GM19324 (cell line): ENCODE measurements around the gene MYB.
A peak's percentile ranks its signal among the peaks of the same experiment; 100 is the strongest.
"Not testable (repeated sequence)": the region's sequence is repeated elsewhere in the genome, so short reads cannot be mapped to it uniquely, and the experiment has no call there.

ENCODE experiments used
- ATAC-seq: cut with Tn5 transposase; IDR thresholded peaks from one replicate; pipeline ENCODE4 v1.9.1; 2021; ENCODE audit warnings: mild to moderate bottlenecking, moderate library complexity; ENCODE audit not compliant: unreplicated experiment, low FRiP score

MYB gene

DNA sequence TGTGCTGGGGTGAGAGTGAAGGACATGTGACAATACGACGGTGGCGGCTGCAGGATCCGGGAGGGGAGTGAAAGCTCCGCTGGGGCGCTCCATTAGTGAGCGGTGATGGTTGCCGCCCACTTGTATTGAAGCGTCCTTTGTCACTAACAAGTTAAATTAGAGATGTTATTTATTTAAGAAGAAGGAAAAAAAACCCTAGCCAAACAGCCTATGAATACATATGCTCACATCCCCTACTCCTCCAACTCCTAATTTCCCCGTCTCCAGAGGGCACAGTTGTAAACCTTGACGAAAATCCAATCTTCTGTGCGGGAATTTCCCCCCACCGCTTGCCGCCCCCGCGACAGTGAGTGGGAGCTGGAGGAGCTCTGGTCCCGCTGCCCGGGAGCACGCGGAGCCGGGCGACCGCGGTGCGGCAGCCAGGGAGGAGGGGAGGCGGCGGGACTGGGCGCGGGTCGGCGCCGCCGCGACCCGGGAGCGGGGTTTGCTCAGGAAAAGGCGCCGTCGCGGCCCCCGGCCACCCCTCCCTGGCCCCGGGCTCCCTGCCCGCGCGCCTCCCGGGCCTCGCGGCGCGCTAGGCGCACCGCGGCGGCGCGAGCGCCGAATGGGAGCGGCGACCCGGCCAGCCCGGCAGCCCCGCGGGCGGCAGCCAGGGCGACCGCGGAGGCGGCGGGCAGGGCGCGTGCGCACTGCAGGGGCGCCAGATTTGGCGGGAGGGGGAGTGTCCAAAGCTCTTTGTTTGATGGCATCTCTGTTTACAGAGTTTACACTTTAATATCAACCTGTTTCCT, at the start of gene MYB:
Gene MYB (plus strand): TSS at position 767 of the 791 bp plus-strand sequence. CDS start 206 bp downstream, outside the sequence.
- peak; percentile 43 for ATAC-seq

DNA sequence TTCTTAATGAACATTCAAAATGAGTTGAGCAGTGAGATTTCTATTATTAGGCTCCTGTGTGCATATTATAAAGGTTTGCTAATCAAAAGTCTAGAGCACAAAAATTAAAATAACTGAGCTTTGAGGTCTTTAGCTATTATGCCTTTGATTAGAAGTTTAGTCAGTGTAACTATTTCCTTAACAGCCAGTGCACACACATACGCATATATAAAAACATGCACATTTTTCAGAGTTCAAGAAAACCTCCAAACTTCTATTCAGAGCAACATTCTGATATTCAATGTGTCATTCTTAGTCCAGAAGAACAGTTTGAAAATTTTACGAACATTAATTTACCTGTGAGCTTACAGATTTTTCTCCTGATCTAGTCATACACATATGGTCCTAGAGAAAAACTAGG, 48.3 kb upstream of the MYB start:
- no peak for ATAC-seq

DNA sequence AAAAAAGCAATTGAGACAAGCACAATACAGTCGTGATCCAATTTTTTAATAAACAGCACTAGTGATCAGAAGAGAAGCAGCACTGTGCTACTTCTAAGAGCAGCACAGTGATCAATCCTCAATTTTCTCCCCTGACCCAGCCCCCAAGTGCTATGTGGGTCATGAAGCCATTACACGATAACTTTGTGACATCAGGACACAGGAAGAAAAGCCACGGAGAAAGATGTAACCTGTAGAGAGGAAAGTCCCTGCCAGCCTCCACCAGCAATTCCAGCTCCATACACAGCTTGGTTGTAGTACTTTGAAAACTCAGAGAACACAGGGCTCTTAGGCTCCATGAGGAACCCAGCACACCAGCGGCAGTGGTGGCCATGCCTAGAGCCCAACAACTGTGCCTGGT, 45.3 kb upstream of the MYB start:
- ATAC-seq = no peak

DNA sequence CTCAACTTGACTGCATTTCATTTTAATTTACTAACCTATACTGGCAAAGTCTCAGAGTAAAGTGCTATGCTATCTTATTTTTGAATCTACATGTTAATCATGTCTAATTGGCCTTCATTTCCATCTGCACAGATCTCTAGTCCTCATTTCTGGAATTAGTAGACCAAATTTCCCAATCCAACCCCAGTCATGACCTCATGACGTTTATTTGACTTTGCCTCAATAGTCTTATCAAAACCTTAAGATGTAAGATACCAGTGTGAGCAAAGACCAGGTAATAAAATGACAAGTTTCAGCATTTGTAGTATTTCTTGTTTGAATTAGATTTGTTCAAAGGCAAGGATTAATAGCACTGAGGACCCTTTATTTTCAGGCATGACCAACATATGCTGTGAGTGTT, 43.3 kb upstream of the MYB start:
- no peak for ATAC-seq

DNA sequence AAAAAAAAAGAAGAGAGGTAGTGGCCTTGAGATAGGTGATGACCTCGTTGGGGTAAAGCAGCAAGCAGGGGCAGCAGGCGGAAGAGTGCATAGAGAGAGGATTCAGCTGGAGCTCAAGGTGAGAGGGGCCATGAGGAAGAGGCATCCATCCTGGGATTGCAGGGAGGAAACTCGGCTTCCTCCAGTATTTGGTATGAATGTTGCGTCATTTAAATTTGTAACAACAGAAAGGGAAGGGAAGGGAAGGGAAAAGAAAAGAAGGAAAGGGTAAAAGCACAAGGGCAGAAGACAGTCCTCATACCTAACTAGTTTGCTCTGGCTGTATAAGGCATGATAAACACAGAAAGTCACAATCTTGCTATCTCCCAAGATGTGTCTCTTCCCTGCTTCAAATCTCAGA, 39.9 kb upstream of the MYB start:
- no peak for ATAC-seq

DNA sequence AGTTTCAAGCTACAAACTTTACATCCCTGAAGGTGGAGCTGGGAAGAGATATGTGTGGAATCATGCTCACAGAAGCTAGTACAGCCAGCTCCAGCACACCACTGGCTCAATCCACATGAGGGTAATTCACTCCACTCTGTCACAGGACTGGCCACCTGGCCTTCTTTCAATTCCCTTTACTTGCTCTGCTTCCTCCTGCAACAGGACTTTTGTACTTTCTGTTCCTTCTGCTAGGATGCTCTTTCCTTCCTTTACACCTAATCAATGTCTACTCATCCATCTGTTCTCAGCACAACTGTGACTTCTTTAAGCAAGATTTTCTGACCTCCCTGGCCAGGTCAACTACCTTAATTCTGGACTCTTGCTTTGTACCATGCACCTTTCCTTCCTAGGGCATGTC, 39.4 kb upstream of the MYB start:
- ATAC-seq = no peak

DNA sequence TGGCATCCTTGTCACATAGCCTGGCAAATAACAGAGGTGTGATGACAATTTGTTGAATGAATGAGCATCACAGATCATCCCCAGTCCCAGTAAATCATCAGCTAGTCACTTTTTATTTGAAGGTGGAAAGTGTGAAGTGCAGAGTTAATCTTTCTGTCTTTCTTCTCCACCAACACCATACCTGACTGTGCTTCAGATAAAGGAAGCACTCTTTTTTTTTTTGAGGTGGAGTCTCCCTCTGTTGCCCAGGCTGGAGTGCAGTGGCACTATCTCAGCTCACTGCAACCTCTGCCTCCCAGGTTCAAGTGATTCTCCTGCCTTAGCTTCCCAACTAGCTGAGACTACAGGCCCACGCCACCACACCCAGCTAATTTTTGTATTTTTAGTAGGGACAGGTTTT, 38.9 kb upstream of the MYB start:
- ATAC-seq = not testable (repeated sequence)

DNA sequence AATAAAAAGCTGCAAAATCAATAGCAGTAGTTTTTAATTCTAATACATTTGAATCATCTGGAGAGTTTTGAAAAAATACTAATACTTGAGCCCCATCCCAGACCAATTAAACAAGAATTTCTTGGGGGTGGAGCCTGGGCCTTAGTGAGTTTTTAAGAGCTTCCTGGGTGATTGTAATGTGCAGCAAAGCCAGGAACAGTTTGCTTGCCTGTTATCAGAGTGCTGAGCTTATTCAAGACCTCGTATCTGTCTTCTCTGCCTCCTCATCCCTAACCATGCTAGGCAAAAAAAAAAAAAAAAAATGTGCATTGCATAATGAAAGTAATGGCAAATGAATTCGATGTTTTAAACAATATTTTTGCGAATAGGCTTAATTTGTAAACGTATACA, 36.4 kb upstream of the MYB start:
- no peak for ATAC-seq

DNA sequence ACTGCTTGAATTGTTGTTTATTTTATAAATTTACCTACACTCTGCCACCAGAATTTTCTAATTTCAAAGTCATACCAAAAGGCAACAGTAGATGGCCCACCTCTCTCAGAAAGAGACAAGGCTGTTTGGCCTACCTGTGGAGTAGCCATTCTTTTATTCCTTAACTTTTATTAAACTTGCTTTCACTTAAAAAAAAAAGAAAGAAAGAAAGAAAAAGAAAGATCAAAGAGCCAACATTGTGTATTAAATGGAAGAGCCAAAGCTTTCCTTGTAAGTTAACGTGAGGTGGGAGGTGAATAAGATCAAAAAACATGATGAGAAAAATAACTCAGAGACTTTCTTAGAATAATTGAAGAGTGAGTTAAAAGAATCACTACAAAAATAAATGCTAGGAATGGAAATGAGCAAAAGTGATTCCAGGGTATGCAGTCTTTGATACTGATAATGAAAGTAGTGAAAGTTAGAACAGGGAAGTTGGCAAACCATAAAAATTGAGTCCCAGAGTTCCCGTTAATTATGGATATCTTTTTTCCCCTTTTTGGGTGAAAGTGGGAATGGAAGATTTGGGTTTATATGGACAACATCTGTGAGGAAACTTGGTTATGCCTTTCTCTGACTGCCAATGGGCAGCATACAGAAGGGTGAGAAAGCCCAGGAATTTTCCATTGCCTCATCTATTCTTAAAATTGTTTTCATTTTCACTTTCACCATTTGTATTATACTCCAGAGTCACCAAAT, 35.9 kb upstream of the MYB start:
- no peak for ATAC-seq

DNA sequence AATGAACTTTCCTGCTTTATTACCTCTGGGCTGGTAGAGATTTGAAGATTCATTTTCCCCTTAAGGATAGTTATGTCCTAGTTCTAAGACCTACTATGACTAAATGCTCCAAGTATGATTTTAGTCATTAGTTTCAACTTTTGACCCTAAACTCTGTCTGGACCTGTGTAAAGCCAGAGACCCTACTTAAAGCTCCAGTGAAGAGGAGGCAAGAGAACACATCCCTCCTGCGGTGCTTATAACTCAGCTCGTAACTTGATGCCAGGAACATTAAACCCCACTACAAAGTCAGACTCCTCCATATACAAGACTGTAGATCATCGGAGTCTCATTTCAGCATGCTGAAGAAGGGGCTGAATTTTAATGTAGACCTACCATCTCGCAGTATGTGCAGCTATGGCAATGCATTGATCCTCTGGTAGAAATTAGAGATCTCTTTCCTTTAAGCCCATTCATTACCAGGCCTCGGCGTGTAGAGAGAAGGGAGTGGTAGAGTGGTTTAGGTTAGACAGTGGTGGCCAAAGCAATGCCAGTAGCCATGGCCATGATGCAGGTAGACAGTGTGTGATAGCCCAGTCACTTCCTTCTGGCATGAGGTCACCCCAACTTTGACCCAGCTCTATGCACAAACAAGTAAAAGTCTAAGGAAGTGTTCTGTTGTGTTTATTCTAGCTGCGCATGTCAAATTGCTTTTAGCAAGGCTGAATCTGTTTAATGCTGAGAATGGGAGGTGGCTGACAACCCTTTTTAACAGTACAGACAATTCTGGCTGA, 34.8 kb upstream of the MYB start:
- ATAC-seq = no peak

DNA sequence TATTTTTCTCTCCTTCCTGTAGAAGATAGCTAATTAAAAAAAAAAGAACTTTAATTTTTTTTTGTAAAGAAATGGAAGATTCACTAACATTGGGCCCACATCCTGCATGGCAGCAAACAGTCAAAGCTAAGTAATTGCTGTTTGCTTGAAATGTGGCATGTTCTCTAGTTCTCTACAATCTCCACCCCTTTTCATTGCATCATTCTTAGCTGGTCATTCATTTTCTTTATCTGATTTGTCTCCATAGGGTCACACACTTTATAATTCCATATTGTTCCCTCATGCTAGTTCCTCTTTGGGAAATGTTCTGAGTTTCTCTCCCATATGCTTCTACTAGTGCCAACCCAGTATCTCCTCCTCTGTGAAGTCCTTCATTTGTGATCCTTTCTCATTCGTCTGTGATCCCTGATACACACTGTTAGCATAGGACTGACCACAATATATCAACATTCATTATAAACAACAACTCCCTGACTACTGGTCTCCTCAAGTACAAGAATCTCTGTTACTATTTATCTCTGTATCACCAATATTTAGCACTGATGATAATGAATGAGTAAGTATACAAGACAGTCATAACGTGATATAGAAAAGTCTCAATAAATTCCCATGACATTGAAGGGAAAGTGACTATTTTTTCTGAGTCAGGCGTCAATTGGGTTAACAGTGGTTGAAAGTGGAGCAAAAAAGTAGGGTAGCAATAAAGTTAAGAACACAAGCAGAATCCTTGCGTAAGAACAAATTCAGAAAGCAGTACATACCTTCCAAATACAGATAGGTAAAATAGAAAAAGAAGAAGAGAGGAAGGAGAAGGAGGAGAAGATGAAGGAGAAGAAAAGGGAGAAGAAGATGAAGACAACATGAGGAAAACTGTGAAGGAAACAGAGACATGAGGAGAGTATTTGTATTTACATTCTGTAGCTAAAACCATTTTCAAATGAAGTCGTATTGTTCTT, 33.2 kb upstream of the MYB start:
- ATAC-seq = no peak

DNA sequence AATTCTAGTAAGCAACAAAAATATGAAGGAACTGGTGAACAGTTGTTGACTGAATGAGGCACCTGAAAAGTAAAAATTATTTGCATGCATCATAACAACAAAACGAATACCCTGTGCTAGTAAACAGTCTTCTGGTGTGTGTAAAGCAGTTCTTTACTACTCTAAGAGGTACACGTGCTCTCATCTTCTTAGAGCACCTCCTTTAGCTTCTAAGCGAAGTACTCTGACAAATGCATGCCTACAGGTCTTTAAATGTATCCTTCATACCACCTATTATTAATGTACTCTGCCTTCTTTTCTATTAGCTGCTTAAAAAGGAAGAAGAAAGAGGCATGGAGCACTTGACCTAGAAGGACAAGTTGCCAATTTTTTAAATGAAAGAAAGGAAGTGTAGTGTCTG, 32.2 kb upstream of the MYB start:
- ATAC-seq = no peak

DNA sequence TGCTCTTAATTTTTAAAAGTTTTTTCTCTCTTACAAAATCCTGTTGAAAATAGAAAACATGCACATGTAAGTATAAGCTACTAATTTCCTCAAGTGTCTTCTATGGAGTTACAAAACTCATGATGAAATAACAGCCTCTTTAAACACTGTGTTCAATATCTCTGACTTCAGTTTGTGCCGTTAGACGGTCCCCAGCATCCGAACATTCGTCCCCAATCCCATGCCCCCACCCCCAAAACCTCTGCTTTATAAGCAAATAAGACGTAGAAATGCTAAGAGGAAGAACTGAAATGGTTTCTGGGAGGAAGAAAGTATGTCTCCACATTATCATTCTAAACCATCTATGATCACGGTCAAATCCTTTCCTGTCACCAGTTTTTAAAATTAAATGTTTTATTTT, 31.7 kb upstream of the MYB start:
- no peak for ATAC-seq

DNA sequence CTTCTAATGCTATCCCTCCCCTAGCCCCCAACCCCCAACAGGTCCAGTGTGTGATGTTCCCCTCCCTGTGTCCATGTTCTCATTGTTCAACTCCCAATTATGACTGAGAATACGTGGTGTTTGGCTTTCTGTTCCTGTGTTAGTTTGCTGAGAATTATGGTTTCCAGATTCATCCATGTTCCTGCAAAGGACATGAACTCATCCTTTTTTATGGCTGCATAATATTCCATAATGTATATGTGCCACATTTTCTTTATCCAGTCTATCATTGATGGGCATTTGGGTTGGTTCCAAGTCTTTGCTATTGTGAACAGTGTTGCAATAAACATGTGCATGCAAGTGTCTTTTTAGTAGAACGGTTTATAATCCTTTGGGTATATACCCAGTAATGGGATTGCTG, 30.6 kb upstream of the MYB start:
- not testable (repeated sequence) for ATAC-seq

DNA sequence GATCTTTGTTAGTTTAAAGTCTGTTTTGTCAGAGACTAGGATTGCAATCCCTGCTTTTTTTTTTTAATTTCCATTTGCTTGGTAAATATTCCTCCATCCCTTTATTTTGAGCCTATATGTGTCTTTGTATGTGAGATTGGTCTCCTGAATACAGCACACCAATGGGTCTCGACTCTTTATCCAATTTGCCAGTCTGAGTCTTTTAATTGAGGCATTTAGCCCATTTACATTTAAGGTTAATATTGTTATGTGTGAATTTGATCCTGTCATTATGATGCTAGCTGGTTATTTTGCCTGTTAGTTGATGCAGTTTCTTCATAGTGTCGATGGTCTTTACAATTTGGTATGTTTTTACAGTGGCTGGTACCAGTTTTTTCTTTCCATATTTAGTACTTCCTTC, 27.0 kb upstream of the MYB start:
- not testable (repeated sequence) for ATAC-seq

DNA sequence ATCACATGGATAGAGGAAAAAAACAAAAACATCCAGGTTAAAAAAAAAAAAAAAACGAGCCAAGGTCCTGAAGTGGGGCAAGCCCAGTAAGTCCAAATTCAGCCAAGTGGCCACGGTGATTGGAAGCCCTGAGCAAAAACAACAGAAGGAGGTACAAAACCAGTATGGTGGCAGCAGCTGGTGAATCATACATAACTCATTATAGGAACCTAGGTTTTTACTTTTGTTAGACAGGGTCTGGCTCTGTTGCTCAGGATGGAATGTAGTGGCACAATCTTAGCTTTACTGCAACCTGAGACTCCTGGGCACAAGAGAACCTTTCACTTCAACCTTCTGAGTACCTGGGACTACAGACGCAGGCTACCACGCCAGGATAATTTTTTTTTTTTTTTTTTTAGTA, 22.7 kb upstream of the MYB start:
- ATAC-seq = no peak

DNA sequence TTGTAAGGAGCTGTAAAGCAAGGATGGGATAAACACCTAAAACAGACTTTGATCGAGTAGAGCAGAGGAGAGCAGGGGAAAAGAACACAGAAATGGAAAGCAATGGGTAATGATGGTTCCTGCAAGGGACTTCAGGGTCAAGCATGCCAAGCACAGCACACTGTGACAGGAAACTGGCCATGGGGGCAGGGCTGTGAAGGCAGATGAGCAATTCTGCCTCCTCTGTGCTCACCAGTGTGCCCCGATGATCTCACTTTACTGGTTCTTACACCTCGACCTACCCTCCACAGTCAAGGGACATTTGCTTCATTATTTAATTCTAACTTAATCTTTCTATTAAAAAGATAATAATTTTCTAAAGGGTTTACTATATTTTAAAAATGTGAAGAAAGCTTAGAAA, 21.6 kb upstream of the MYB start:
- ATAC-seq = no peak

DNA sequence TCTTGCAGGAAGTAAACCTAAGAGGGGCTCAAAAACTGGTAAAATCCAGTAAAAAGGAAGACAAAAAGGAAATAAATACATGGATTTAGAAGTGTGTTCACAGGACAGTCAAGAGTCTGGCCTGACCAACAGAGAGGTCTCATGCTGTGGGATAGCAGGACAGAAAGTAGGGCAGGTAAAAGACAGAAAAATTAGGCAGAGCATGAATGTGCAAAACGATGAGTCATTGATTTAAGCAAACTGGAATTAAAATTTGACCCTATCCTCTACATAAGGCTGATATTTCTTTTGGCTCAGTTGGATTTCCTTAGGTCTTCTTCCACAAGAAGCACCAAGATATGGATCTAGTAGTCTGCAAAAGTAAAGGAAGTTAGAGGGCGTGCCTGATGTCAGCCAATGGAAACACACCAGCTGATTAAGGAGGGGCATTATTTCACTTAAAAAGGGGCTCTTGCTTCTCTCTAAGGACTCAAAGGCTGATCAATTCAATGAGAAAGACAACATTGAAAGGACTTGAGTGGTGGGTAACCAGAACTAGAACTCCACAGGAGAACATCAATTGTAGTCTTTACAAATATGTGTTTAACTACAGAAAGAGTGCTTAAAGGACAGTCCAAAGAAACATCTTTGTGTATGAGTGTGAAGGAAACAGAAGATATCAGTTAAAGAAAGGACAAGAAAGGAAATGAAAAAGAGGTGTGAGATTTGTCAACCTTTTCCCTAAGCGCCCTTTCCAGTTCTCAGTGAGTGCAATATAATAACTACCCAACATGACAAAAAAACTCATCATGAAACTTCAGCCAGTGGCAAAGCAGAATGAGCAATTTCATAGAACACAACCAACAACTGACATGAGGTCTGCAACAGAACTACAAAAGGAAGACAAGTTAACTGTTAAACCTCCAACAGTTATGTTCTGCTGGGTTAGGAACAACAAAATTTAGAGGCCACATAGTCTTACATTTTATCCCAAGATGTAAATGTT, 19.4 kb upstream of the MYB start:
- ATAC-seq = no peak
